ENCODE results near the gene SOX6.

The SOX6 gene

DNA sequence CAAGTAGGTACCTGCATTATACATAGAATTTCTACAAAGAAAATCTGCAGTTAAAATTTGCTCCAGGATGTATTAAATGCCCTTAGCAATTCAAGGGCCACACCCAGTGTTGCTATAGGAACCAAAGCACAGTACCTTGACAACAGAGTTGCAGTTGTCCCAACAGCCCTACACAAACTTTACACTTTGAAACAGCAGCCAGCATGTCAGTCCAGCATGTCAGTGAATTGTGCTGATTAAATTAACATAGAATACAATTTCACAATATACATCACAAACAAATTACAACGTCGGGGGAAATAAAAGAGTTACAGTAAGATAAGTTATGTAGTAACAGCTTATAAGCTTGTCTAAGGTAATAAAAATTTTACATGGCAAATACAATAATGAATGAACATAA is 389.2 kb downstream of the SOX6 start:
- H3K27me3 ChIP-seq (ENCODE audit: insufficient read depth, low read length), result no peaks in the 10 kb centered on the region
- H3F3A ChIP-seq (ENCODE audit: insufficient read depth, low read length), result no peaks in the 10 kb centered on the region
- no peaks in the 10 kb centered on the region for H3K79me2 ChIP-seq (ENCODE audit: insufficient read depth, low read length)
- no peak overlapping the region for H2AFZ ChIP-seq (ENCODE audit: low read length)
- H3K9me2 ChIP-seq (ENCODE audit: low read depth, low read length), result no peaks in the 10 kb centered on the region
- H3K9ac ChIP-seq (ENCODE audit: low read length), result no peak overlapping the region
- TF ChIP-seq EZH2 (IDR thresholded peaks at IDR 0.05; ENCODE audit: borderline replicate concordance, low read length), result no peak
- TF ChIP-seq, protein P1, sequence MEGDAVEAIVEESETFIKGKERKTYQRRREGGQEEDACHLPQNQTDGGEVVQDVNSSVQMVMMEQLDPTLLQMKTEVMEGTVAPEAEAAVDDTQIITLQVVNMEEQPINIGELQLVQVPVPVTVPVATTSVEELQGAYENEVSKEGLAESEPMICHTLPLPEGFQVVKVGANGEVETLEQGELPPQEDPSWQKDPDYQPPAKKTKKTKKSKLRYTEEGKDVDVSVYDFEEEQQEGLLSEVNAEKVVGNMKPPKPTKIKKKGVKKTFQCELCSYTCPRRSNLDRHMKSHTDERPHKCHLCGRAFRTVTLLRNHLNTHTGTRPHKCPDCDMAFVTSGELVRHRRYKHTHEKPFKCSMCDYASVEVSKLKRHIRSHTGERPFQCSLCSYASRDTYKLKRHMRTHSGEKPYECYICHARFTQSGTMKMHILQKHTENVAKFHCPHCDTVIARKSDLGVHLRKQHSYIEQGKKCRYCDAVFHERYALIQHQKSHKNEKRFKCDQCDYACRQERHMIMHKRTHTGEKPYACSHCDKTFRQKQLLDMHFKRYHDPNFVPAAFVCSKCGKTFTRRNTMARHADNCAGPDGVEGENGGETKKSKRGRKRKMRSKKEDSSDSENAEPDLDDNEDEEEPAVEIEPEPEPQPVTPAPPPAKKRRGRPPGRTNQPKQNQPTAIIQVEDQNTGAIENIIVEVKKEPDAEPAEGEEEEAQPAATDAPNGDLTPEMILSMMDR (IDR thresholded peaks at IDR 0.05; ENCODE audit: low read length), result no peak
- H3K27ac ChIP-seq (ENCODE audit: low read depth, low read length, poor library complexity, severe bottlenecking), result no peak overlapping the region
- no peaks in the 10 kb centered on the region for H3K9me3 ChIP-seq (ENCODE audit: low read length)
- H3K4me2 ChIP-seq (ENCODE audit: low read length), result no peak overlapping the region
- H3K36me3 ChIP-seq (ENCODE audit: insufficient read depth, low read length), result no peaks in the 10 kb centered on the region
- H4K20me1 ChIP-seq (ENCODE audit: insufficient read depth, low read length), result no peaks in the 10 kb centered on the region
- no peaks in the 10 kb centered on the region for H3K4me1 ChIP-seq (ENCODE audit: insufficient read depth, low read length, severe bottlenecking)
- H3K4me3 ChIP-seq (ENCODE audit: low read depth, low read length, poor library complexity, severe bottlenecking), result no peak overlapping the region

DNA sequence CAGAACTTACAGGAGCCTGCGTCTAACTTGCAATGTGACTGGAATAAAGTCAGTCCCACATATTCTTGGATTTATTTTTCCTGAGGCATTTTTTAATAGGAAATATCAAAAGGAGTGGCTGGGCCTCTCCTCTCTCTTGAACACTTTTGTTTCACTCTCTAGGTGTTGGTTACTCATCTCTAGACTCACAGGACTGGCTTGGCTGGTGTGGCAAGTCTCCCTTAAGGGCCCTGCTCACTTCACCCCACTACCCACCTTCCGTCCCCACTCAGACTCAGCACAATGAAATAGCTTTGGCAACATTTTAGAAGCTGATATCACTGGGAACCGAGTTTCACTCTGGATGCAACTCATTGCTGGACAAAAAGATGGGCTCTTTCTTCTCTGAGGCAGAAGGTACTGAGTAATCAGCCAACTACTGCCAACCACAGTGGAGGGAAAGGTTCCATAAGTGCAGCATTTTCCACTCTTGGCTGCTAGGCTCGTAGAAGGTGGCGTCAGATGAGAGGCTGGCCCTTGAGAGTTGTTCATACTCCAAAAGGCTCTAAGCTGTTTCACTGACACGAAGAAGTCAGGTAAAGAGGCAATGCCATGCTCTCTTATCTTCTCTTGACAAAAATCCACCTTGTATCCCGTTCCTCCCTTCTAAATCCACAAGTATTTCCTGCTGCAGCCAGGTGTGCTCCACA is 390.6 kb downstream of the SOX6 start:
- TF ChIP-seq, protein P1 (IDR thresholded peaks at IDR 0.05; ENCODE audit: low read length), result no peak
- TF ChIP-seq EZH2 (IDR thresholded peaks at IDR 0.05; ENCODE audit: borderline replicate concordance, low read length), result no peak
- Histone ChIP-seq H4K20me1 (ENCODE audit: insufficient read depth, low read length) (no peaks in the 10 kb centered on the region), H3K4me3 (ENCODE audit: low read depth, low read length, poor library complexity, severe bottlenecking) (no peak overlapping the region), H3K27me3 (ENCODE audit: insufficient read depth, low read length) (no peaks in the 10 kb centered on the region), H3F3A (ENCODE audit: insufficient read depth, low read length) (no peaks in the 10 kb centered on the region), H3K79me2 (ENCODE audit: insufficient read depth, low read length) (no peaks in the 10 kb centered on the region), H3K9ac (ENCODE audit: low read length) (no peak overlapping the region), H3K9me3 (ENCODE audit: low read length) (no peaks in the 10 kb centered on the region), H2AFZ (ENCODE audit: low read length) (no peak overlapping the region), H3K4me2 (ENCODE audit: low read length) (no peak overlapping the region), H3K4me1 (ENCODE audit: insufficient read depth, low read length, severe bottlenecking) (no peaks in the 10 kb centered on the region), H3K9me2 (ENCODE audit: low read depth, low read length) (no peaks in the 10 kb centered on the region), H3K27ac (ENCODE audit: low read depth, low read length, poor library complexity, severe bottlenecking) (no peak overlapping the region), H3K36me3 (ENCODE audit: insufficient read depth, low read length) (no peaks in the 10 kb centered on the region)

DNA sequence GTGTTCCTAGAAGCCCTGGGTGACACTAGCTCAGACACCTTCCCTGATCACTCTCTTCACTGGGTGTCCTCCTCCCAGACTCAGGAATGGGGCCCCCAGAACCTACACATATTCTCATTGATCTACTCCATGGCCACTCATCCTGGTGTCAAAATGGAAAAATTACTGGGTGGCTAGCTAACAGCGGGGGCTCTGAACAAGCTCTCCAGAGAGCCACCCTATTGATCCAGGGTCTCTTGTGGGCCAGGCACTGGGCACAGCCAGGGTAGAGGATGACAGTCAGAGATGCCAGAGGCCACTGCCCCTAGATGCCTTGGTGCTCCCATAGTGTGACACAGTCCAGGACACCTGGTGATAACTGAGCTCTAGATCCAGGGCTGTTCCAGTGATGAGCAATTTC is 393.1 kb downstream of the SOX6 start:
- no peaks in the 10 kb centered on the region for H4K20me1 ChIP-seq (ENCODE audit: insufficient read depth, low read length)
- H3K36me3 ChIP-seq (ENCODE audit: insufficient read depth, low read length), result no peaks in the 10 kb centered on the region
- H2AFZ ChIP-seq (ENCODE audit: low read length), result no peak overlapping the region
- H3K4me1 ChIP-seq (ENCODE audit: insufficient read depth, low read length, severe bottlenecking), result no peaks in the 10 kb centered on the region
- H3K9me3 ChIP-seq (ENCODE audit: low read length), result no peaks in the 10 kb centered on the region
- no peak for TF ChIP-seq EZH2 (IDR thresholded peaks at IDR 0.05; ENCODE audit: borderline replicate concordance, low read length)
- TF ChIP-seq, protein P1 (IDR thresholded peaks at IDR 0.05; ENCODE audit: low read length), result no peak
- no peak overlapping the region for H3K27ac ChIP-seq (ENCODE audit: low read depth, low read length, poor library complexity, severe bottlenecking)
- H3K79me2 ChIP-seq (ENCODE audit: insufficient read depth, low read length), result no peaks in the 10 kb centered on the region
- no peaks in the 10 kb centered on the region for H3K9me2 ChIP-seq (ENCODE audit: low read depth, low read length)
- no peaks in the 10 kb centered on the region for H3F3A ChIP-seq (ENCODE audit: insufficient read depth, low read length)
- H3K4me3 ChIP-seq (ENCODE audit: low read depth, low read length, poor library complexity, severe bottlenecking), result no peak overlapping the region
- H3K4me2 ChIP-seq (ENCODE audit: low read length), result no peak overlapping the region
- H3K27me3 ChIP-seq (ENCODE audit: insufficient read depth, low read length), result no peaks in the 10 kb centered on the region
- no peak overlapping the region for H3K9ac ChIP-seq (ENCODE audit: low read length)
